GM21367 (cell line): ENCODE data around the gene AP1B1.
"Not testable (repeated sequence)": the region's sequence is repeated elsewhere in the genome, so short reads cannot be mapped to it uniquely, and the experiment has no call there.

ENCODE experiments used
- ATAC-seq: cut with Tn5 transposase; IDR thresholded peaks from one replicate; pipeline ENCODE4 v1.9.1; 2021; ENCODE audit not compliant: unreplicated experiment

The AP1B1 gene

GRCh38 chr22:29388759-29389090 lies 355 bp upstream of the AP1B1 start:
- ATAC-seq = no peak

- no peak for ATAC-seq
These were observed 1.7 kb downstream of the AP1B1 start for GRCh38 chr22:29386708-29387107.

- ATAC-seq = no peak
These were observed 2.6 kb downstream of the AP1B1 start for GRCh38 chr22:29385748-29386147.

- ATAC-seq = no peak
These were observed 3.1 kb downstream of the AP1B1 start for GRCh38 chr22:29385151-29385704.

- no peak for ATAC-seq
These were observed 4.6 kb downstream of the AP1B1 start for GRCh38 chr22:29383740-29384139.

- ATAC-seq = no peak
These were observed 5.6 kb downstream of the AP1B1 start for GRCh38 chr22:29382580-29383302.

GRCh38 chr22:29380856-29381255 lies 7.5 kb downstream of the AP1B1 start:
- no peak for ATAC-seq

- no peak for ATAC-seq
These were observed 8.2 kb downstream of the AP1B1 start for GRCh38 chr22:29380032-29380781.

- no peak for ATAC-seq
These were observed 9.1 kb downstream of the AP1B1 start for GRCh38 chr22:29379258-29379657.

GRCh38 chr22:29377979-29378378 lies 10.4 kb downstream of the AP1B1 start:
- ATAC-seq = no peak

GRCh38 chr22:29376705-29377104 lies 11.7 kb downstream of the AP1B1 start:
- not testable (repeated sequence) for ATAC-seq

GRCh38 chr22:29375398-29376076 lies 12.8 kb downstream of the AP1B1 start:
- ATAC-seq = no peak

GRCh38 chr22:29374806-29375205 lies 13.6 kb downstream of the AP1B1 start:
- ATAC-seq = not testable (repeated sequence)

GRCh38 chr22:29374401-29374800 lies 14.0 kb downstream of the AP1B1 start:
- no peak for ATAC-seq

- no peak for ATAC-seq
These were observed 17.8 kb downstream of the AP1B1 start for GRCh38 chr22:29370537-29370936.

GRCh38 chr22:29369460-29369859 lies 18.9 kb downstream of the AP1B1 start:
- no peak for ATAC-seq

GRCh38 chr22:29359469-29359868 lies 28.9 kb downstream of the AP1B1 start:
- no peak for ATAC-seq

- ATAC-seq = not testable (repeated sequence)
These were observed 31.0 kb downstream of the AP1B1 start for GRCh38 chr22:29357193-29357890.

- no peak for ATAC-seq
These were observed 34.5 kb downstream of the AP1B1 start for GRCh38 chr22:29353860-29354259.

GRCh38 chr22:29353286-29353685 lies 35.1 kb downstream of the AP1B1 start:
- no peak for ATAC-seq

- no peak for ATAC-seq
These were observed 35.6 kb downstream of the AP1B1 start for GRCh38 chr22:29352778-29353177.
